HepG2 (cell line): ENCODE data around the gene DPT. TPM values are rescaled to one million over a fixed set of nuclear protein-coding genes. Genes with fewer than 3 reads are reported as not detected.

ENCODE experiments used
- BCL6 ChIP-seq: IDR thresholded peaks from 2 replicates; pipeline ENCODE4 v1.6.1; 2016; ENCODE audit warnings: missing genetic modification reagents, missing compliant biosample characterization
- FOXK2 ChIP-seq: fragments of 450-650 bp; IDR thresholded peaks from 2 replicates; pipeline ENCODE4 v1.6.1; 2016
- GFI1 ChIP-seq: sonication (generic); formaldehyde crosslinking; IDR thresholded peaks from 2 replicates; pipeline ENCODE4 v1.5.0; 2020; ENCODE audit warnings: missing genetic modification reagents, mild to moderate bottlenecking, borderline replicate concordance
- GRHL1 ChIP-seq: sonication (generic); formaldehyde crosslinking; conservative IDR thresholded peaks from 2 replicates; pipeline ENCODE4 v1.8.0; 2022; ENCODE audit warnings: missing genetic modification reagents
- HNF4A ChIP-seq: sonication (generic); formaldehyde crosslinking; IDR thresholded peaks from 2 replicates; pipeline ENCODE4 v1.4.0; 2020; ENCODE audit warnings: missing genetic modification reagents
- HOXA9 ChIP-seq: sonication (generic); formaldehyde crosslinking; IDR thresholded peaks from 2 replicates; pipeline ENCODE4 v1.8.1; 2022; ENCODE audit warnings: missing genetic modification reagents, mild to moderate bottlenecking, moderate library complexity, borderline replicate concordance
- MBD4 ChIP-seq: IDR thresholded peaks from 2 replicates; pipeline ENCODE4 v1.6.1; 2012; ENCODE audit warnings: low read length, inconsistent platforms, borderline replicate concordance
- SALL1 ChIP-seq: sonication (generic); formaldehyde crosslinking; IDR thresholded peaks from 2 replicates; pipeline ENCODE4 v1.8.0; 2022; ENCODE audit warnings: mild to moderate bottlenecking, missing genetic modification reagents
- ZNF331 ChIP-seq: sonication (generic); formaldehyde crosslinking; IDR thresholded peaks from 2 replicates; pipeline ENCODE4 v1.4.0; 2020; ENCODE audit warnings: missing genetic modification reagents
- polyA plus RNA-seq, 8 experiments: library from polyadenylated mRNA; depleted of rRNA in 3 of 8; stranded (reverse) in 7 of 8; unstranded in 1 of 8; fragments of >200 nt; fragmentation: Illumina TruSeq in 4 of 8; extraction: Trizol in 4 of 8; gene quantifications; 2 replicates each; pipeline versions ENCODE4 v1.2.1 to v1.2.3, GENCODE V29; 2011 to 2016; ENCODE audit warnings: low read depth in 4 of 8, missing spikeins in 1 of 8, mixed read lengths in 1 of 8; ENCODE audit not compliant: insufficient read depth in 1 of 8
- total RNA-seq, 5 experiments: library from RNA; depleted of rRNA; stranded (reverse); fragments of >200 nt; fragmentation: Illumina TruSeq; extraction: Trizol; gene quantifications; 2 replicates each; pipeline ENCODE4 v1.2.3, GENCODE V29; 2016; ENCODE audit warnings: low read depth in 1 of 5
- TF ChIP-seq, protein P1 (sequence below): sonication (generic); formaldehyde crosslinking; IDR thresholded peaks from 2 replicates; pipeline ENCODE4 v1.9.0; 2021; ENCODE audit warnings: mild to moderate bottlenecking, missing genetic modification reagents
- TF ChIP-seq, protein P2 (sequence below): sonication (generic); formaldehyde crosslinking; IDR thresholded peaks from 2 replicates; pipeline ENCODE4 v1.4.0; 2020; ENCODE audit warnings: missing genetic modification reagents
- TF ChIP-seq, protein P3 (sequence below), 2 experiments: sonication (generic) in 1 of 2; formaldehyde crosslinking in 1 of 2; IDR thresholded peaks; 2 replicates each; pipeline versions ENCODE4 v1.5.1 to v1.6.1; 2011 to 2020; ENCODE audit warnings: borderline replicate concordance in 1 of 2, low read depth in 1 of 2, low read length in 1 of 2, mild to moderate bottlenecking in 1 of 2, missing genetic modification reagents in 1 of 2, moderate library complexity in 1 of 2

The DPT gene
- total and polyA plus RNA-seq, 2 of the 13 experiments (the other 11 are each of a cell fraction or from before 2014, with no cell fraction given), result 0.04 TPM; not detected in 1

- TF ChIP-seq, protein P1, sequence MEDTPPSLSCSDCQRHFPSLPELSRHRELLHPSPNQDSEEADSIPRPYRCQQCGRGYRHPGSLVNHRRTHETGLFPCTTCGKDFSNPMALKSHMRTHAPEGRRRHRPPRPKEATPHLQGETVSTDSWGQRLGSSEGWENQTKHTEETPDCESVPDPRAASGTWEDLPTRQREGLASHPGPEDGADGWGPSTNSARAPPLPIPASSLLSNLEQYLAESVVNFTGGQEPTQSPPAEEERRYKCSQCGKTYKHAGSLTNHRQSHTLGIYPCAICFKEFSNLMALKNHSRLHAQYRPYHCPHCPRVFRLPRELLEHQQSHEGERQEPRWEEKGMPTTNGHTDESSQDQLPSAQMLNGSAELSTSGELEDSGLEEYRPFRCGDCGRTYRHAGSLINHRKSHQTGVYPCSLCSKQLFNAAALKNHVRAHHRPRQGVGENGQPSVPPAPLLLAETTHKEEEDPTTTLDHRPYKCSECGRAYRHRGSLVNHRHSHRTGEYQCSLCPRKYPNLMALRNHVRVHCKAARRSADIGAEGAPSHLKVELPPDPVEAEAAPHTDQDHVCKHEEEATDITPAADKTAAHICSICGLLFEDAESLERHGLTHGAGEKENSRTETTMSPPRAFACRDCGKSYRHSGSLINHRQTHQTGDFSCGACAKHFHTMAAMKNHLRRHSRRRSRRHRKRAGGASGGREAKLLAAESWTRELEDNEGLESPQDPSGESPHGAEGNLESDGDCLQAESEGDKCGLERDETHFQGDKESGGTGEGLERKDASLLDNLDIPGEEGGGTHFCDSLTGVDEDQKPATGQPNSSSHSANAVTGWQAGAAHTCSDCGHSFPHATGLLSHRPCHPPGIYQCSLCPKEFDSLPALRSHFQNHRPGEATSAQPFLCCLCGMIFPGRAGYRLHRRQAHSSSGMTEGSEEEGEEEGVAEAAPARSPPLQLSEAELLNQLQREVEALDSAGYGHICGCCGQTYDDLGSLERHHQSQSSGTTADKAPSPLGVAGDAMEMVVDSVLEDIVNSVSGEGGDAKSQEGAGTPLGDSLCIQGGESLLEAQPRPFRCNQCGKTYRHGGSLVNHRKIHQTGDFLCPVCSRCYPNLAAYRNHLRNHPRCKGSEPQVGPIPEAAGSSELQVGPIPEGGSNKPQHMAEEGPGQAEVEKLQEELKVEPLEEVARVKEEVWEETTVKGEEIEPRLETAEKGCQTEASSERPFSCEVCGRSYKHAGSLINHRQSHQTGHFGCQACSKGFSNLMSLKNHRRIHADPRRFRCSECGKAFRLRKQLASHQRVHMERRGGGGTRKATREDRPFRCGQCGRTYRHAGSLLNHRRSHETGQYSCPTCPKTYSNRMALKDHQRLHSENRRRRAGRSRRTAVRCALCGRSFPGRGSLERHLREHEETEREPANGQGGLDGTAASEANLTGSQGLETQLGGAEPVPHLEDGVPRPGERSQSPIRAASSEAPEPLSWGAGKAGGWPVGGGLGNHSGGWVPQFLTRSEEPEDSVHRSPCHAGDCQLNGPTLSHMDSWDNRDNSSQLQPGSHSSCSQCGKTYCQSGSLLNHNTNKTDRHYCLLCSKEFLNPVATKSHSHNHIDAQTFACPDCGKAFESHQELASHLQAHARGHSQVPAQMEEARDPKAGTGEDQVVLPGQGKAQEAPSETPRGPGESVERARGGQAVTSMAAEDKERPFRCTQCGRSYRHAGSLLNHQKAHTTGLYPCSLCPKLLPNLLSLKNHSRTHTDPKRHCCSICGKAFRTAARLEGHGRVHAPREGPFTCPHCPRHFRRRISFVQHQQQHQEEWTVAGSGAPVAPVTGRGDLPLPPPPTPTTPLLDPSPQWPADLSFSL, result no peak
- TF ChIP-seq MBD4, result 0 out of 2 replicates have a peak, but pooled peaks have one; percentile 26
- peak; percentile 61 for TF ChIP-seq BCL6
- TF ChIP-seq HOXA9, result no peak
- peak; percentile 67; the same call in 1 of the 2 replicates for TF ChIP-seq ZNF331 (CRISPR knock-in tag)
- peak; percentile 92 for TF ChIP-seq HNF4A (CRISPR knock-in tag)
- TF ChIP-seq, protein P2, sequence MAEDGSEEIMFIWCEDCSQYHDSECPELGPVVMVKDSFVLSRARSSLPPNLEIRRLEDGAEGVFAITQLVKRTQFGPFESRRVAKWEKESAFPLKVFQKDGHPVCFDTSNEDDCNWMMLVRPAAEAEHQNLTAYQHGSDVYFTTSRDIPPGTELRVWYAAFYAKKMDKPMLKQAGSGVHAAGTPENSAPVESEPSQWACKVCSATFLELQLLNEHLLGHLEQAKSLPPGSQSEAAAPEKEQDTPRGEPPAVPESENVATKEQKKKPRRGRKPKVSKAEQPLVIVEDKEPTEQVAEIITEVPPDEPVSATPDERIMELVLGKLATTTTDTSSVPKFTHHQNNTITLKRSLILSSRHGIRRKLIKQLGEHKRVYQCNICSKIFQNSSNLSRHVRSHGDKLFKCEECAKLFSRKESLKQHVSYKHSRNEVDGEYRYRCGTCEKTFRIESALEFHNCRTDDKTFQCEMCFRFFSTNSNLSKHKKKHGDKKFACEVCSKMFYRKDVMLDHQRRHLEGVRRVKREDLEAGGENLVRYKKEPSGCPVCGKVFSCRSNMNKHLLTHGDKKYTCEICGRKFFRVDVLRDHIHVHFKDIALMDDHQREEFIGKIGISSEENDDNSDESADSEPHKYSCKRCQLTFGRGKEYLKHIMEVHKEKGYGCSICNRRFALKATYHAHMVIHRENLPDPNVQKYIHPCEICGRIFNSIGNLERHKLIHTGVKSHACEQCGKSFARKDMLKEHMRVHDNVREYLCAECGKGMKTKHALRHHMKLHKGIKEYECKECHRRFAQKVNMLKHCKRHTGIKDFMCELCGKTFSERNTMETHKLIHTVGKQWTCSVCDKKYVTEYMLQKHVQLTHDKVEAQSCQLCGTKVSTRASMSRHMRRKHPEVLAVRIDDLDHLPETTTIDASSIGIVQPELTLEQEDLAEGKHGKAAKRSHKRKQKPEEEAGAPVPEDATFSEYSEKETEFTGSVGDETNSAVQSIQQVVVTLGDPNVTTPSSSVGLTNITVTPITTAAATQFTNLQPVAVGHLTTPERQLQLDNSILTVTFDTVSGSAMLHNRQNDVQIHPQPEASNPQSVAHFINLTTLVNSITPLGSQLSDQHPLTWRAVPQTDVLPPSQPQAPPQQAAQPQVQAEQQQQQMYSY (CRISPR knock-in tag), result no peak
- TF ChIP-seq GRHL1 (CRISPR knock-in tag), result no peak
- TF ChIP-seq SALL1 (CRISPR knock-in tag), result peak; percentile 76
- TF ChIP-seq, protein P3, sequence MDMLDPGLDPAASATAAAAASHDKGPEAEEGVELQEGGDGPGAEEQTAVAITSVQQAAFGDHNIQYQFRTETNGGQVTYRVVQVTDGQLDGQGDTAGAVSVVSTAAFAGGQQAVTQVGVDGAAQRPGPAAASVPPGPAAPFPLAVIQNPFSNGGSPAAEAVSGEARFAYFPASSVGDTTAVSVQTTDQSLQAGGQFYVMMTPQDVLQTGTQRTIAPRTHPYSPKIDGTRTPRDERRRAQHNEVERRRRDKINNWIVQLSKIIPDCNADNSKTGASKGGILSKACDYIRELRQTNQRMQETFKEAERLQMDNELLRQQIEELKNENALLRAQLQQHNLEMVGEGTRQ (IDR thresholded peaks at IDR 0.05; ENCODE audit: low read depth, low read length), result no peak
- TF ChIP-seq, protein P3 (CRISPR knock-in tag; IDR thresholded peaks at IDR 0.05; ENCODE audit: borderline replicate concordance), result no peak
- peak; percentile 9; the same call in 1 of the 2 replicates for TF ChIP-seq FOXK2
- TF ChIP-seq GFI1 (CRISPR knock-in tag), result 0 out of 2 replicates have a peak, but pooled peaks have one; percentile 36
- TF ChIP-seq, all 625 proteins: peak for 106
Measured at GRCh38 chr1:168689327-168689657, 39.7 kb downstream of the DPT start (continued).
